ENCODE data around the gene USP16.

USP16 gene

GRCh38 chr21:29033871-29034270, 9.4 kb downstream of the USP16 start:
- DNase-seq (ENCODE audit: low spot score): no peak

DNA sequence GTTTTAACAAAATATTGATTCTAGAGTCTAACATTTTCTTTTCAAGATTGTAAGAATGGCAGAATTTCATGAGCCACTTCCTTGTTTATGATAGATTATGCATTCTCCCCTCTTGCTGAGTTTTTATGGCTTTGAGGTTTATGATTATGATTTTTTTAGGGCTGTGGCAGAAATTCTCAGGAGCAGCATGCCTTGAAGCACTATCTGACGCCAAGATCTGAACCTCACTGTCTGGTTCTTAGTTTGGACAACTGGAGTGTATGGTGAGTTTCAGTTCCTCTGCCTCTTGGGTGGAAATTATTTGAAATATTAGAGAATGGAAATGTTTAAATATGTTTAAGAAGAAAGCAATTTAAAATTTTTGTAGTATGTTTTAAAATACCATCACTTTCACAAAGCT, 10.2 kb downstream of the USP16 start:
- DNase-seq (ENCODE audit: low spot score): no peak

DNA sequence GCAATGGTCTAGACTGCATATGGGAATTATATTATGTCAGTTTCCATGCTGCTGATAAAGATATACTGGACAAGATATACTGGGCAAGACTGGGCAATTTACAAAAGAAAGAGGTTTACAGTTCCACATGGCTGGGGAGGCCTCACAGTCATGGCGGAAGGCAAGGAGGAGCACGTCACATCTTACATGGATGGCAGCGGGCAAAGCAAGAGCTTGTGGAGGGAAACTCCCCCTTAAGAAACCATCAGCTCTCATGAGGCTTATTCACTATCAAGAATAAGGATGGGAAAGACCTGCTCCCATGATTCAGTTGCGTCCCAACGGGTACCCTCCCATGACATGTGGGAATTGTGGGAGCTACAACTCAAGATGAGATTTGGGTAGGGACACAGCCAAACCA, 27.8 kb downstream of the USP16 start:
- DNase-seq (ENCODE audit: low spot score): no peak

DNA sequence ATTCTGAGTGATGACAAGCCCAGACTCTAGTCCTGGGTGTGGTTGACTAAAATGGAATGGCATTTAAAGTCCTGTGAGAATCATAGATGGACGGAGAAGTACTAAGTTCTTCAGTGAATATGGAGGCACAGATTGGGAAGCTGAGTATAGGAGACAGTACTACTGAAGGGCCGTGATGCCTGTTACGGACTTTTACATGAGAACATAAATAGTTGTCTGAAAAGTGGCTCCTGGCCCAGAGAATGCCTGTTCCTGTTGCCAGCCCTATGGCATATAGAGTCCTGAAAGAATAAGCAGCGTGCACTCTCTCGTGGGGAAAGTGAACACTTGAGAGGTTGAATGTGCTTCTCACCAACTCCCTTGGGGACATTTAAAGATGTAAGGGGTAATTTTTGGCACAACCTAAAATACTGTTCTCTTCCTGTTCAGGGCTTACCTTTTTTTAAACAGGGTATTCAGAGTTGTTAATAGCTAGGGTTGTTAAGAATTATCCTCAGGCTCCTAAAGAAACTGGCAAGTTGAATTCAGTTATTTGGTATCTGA, 28.6 kb downstream of the USP16 start:
- no peak for DNase-seq (ENCODE audit: low spot score)

DNA sequence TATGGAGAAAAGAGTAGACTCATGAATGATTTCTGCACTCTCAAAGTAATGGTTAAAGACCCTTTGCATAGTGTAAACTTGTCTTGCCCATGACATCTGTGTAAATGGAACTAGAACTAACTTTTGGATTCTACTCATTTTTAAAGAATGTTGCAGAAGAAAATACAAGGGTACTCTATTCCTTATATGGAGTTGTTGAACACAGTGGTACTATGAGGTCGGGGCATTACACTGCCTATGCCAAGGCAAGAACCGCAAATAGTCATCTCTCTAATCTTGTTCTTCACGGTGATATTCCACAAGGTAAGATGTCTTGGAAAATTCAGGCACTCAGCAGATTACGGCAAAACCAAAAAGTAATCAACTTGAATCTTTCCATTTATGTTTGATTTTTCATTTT, 29.2 kb downstream of the USP16 start:
- DNase-seq (ENCODE audit: low spot score): no peak

DNA sequence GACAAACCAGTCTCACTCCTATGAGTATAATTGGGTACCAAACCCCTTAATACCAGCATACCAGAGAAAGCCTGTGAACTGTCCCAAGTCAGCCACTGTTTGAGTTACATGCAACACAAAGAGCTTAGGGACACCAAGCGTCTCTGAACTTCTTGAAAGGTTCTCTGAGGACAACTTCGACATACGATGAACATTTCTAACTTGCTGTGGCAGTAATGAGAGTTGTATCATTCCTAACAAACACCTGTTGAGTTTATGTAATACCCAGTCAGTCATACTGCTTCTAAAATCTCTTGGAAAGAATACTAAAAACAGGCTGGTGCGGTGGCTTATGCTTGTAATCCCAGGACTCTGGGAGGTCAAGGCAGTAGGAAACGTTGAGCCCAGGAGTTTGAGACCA, 30.6 kb downstream of the USP16 start:
- DNase-seq (ENCODE audit: low spot score): no peak

GRCh38 chr21:29056005-29056404, 31.5 kb downstream of the USP16 start:
- no peak for DNase-seq (ENCODE audit: low spot score)

GRCh38 chr21:29056538-29057050, 32.1 kb downstream of the USP16 start:
- no peak for DNase-seq (ENCODE audit: low spot score)

DNA sequence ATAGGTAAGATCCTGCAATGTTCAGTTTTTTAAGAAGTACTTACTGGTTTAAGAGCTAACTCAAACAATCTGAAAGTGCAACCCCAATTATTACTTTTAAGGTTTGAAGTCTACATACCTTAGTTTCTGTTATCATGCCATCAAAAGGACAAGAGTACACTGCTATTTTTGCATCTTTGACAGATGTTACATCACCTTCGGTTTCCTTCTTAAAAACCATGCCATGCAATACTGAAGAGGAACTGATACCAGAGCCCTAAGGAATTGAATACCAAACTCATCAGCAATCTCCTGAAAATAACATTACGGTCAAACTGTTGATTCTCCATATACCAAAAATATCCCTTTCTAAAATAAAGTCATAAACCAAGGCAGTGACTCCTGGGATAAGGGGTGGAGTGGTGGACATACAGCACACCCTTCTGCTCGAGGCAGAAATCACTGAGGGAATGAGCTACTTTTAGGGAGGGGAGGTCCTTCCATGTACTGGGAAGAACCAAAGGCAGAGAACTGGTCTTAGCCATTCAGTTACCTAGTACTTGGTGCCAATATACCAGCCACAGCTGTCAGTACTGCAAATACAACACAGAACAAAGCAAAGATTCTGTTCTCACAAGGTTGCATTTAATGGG, 40.5 kb downstream of the USP16 start:
- DNase-seq (ENCODE audit: low spot score): no peak

DNA sequence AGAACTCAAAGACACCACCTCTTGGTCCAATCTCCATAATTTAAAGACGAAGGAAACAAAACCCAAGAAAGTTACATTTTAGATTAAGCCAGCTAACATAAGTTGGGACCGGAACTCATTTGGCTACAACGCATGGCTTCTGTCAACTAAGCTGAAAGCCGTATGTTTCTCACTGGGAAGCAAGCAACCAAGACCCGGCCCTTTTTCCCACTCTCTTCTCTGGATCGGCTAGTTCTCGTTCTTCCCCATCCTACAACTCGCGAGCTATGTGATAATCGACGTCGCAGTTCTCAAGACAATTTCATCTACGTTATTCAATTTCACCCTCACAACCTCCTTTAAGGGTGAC, 48.4 kb downstream of the USP16 start:
- DNase-seq (ENCODE audit: low spot score): no peak

GRCh38 chr21:29073222-29074006, 48.9 kb downstream of the USP16 start, which contains the start of gene CCT8:
TSS of gene CCT8 (minus strand) at chr21:29073648. CDS start at chr21:29073590, 58 bp downstream.
- peak; percentile 99 for DNase-seq (ENCODE audit: low spot score)

- DNase-seq (ENCODE audit: low spot score): no peak
These were observed 49.5 kb downstream of the USP16 start for GRCh38 chr21:29074007-29074376.

DNA sequence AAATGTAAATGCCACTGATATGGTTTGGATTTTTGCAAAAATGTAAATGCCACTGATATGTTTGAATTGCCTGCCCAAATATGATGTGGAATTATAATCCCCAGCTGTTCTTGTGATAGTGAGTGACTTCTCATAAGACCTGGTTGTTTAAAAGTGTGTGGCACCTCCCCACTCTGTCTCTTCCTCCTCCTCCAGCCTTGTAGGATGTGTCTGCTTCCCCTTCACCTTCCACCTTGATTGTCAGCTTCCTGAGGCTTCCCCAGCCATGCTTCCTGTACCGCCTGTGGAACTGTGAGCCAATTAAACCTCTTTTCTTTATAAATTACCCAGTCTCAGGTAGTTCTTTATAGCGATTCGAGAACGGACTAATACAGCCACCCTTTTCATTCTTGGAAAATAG, 50.3 kb downstream of the USP16 start:
- DNase-seq (ENCODE audit: low spot score): no peak

- DNase-seq (ENCODE audit: low spot score): no peak
These were observed 51.4 kb downstream of the USP16 start for GRCh38 chr21:29075706-29076466.

GRCh38 chr21:29076731-29077640, 52.5 kb downstream of the USP16 start:
- peak; percentile 85 for DNase-seq (ENCODE audit: low spot score)

DNA sequence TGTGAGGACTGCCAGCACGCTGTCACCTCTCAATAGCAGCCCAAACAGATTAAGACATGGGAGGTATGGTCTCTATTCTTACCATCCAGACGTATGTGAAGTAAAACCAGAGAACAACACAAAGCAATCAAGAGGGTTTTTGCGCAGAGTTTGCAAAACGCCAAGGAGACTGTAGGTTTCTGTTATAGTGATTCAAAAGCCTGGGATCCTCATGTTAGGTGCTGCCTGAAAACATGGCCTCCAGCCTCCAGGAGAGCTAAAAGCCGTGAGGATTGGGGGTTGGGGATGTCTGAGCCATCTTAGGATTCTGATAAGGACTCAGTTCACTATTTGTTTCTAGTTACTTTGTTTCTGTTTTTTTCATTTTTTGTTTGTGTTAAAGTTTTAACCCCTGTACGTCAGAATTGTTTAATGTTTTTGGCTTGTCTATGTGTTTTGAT, 53.2 kb downstream of the USP16 start:
- DNase-seq (ENCODE audit: low spot score): peak; percentile 18

GRCh38 chr21:29078869-29079767, 54.6 kb downstream of the USP16 start:
- peak; percentile 42 for DNase-seq (ENCODE audit: low spot score)

DNA sequence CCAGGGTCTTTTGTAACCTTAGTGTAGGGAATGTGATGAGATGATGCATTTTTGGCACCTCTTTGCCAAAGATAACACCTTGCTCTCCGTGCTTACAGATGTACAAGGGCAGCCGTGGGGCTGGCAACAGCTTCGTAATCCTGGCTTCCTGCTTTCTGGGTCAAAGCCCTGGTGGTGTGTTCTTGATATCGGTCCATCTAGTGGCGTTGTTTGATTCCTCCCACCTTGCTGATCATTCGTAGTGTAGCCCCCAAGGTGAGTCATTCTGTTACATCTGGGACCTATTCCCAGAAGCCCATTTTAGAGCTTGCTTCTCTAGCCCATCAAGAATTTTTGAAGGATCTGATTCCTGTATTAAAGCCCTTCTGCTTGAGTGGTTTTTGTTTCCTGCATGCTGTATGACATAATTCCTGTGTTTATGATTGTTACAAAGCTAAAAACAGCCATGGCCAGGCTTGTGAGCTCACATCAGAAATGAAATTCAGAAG, 56.0 kb downstream of the USP16 start:
- peak; percentile 38 for DNase-seq (ENCODE audit: low spot score)

DNA sequence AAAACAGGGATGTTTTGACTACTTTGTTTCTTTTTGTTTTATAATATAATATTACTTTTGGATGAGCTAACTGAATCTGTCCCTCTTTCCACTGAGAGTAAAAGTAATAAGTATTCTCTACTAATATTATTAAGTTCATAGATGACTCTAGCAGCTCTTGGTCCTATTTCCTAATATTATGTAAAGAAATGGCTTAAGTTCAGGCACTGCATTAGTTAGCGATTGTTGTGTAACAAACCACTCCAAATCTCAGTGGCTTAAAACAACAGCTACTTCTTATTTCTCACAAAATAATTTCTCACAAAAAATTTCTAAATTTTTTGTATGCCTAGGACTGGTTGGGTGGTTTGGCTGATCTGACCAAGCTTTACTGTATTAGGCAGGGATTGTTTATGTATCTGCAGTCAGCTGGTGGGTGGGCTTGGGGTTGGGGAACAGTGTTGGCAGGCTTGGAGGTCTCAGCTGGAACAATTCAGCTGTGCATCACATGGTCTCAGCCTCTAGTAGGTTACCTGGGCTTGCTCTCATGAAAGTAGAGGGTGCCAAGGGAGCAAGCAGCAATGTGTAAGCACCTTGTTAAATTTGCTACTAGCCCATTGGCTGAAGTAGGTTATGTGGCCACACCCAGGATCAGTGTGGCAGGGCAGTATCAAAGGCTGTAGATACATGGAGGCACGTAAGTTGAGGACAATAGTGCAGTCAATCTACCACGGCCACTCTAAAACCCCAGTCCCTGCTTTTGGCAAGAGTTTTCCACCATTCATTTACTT, 57.8 kb downstream of the USP16 start:
- DNase-seq (ENCODE audit: low spot score): no peak

All from CD4-positive, alpha-beta T cell treated with Interleukin-15 for 4 hours (primary cell).